K562 (cell line): Measurements from ENCODE around the gene COL4A2. TPM values are rescaled to one million over a fixed set of nuclear protein-coding genes. Genes with fewer than 3 reads are reported as not detected.
A peak's percentile ranks its signal among the peaks of the same experiment; 100 is the strongest.

Experiments
- ATAC-seq: fragments of 200-7000 bp; cut with Tn5 transposase; 3 replicates; pipeline ENCODE4 v1.9.1; 2020; ENCODE audit warnings: moderate library complexity
- BruUV-seq: library from RNA; stranded (reverse); fragments of 400-500 nt; replicated peaks from 2 replicates; lab custom pipeline; 2021; lab: Mats Ljungman, UMichigan
- CTCF ChIA-PET: fragments of 300-600 bp; formaldehyde crosslinking; extraction: SDS; loops from one replicate; lab custom pipeline; 2021; ENCODE audit warnings: low intra/inter-chr PET ratio; lab: Yijun Ruan, JAX
- POLR2A ChIA-PET: fragments of 300-600, 350-650 bp; sonication (Branson Sonifier 250); formaldehyde crosslinking; extraction: SDS; loops from one replicate; lab custom pipeline; 2021; ENCODE audit warnings: antibody characterized with exemption, inconsistent platforms; lab: Yijun Ruan, JAX
- DNase-seq, 4 experiments: peaks; one replicate each; pipeline versions ENCODE4 v3.0.0 to v3.0.0-alpha.2; 2011 to 2018; ENCODE audit warnings: low spot score in 3 of 4, mixed read lengths in 3 of 4; ENCODE audit errors: extremely low read depth in 1 of 4
- FAIRE-seq: peaks from 2 replicates; lab custom pipeline; 2011; peaks lifted over from hg19 to GRCh38; lab: Jason Lieb, UNC
- H2AFZ ChIP-seq: 2 replicates; pipeline ENCODE4 v1.6.0; 2011; ENCODE audit warnings: low read depth, low read length, control low read depth, inconsistent platforms
- H3K27ac ChIP-seq: fragments of 200-600 bp; 3 replicates; pipeline ENCODE4 v1.8.0; 2011; ENCODE audit warnings: low read depth, mild to moderate bottlenecking, control low read depth, inconsistent platforms, low read length, moderate library complexity, mixed read lengths; ENCODE audit errors: extremely low read depth
- H3K27me3 ChIP-seq, 2 experiments: fragments of 300-600 bp in 1 of 2; 2 replicates in 1 of 2; 3 replicates in 1 of 2; pipeline versions ENCODE4 v1.6.0 to v1.8.0; 2011; ENCODE audit warnings: inconsistent platforms in 2 of 2, low read length in 2 of 2, mild to moderate bottlenecking in 1 of 2, mixed read lengths in 1 of 2, moderate library complexity in 1 of 2; ENCODE audit not compliant: control insufficient read depth in 2 of 2, insufficient read depth in 2 of 2
- H3K36me3 ChIP-seq: fragments of 300-600 bp; 3 replicates; pipeline ENCODE4 v1.8.0; 2011; ENCODE audit warnings: mild to moderate bottlenecking, low read length, inconsistent platforms; ENCODE audit not compliant: control insufficient read depth, insufficient read depth
- H3K4me1 ChIP-seq, 2 experiments: fragments of 200-600 bp in 1 of 2; replicated peaks in 1 of 2; 2 replicates in 1 of 2; 3 replicates in 1 of 2; pipeline versions ENCODE4 v1.5.1 to v1.8.0; 2011; ENCODE audit warnings: inconsistent platforms in 2 of 2, low read length in 2 of 2, mild to moderate bottlenecking in 1 of 2, mixed read lengths in 1 of 2, moderate library complexity in 1 of 2; ENCODE audit not compliant: control insufficient read depth in 2 of 2, insufficient read depth in 2 of 2
- H3K4me2 ChIP-seq: 2 replicates; pipeline ENCODE4 v1.6.1; 2011; ENCODE audit warnings: low read length, control low read depth, inconsistent platforms, mixed read lengths; ENCODE audit not compliant: insufficient read depth
- H3K4me3 ChIP-seq: fragments of 200-600 bp; sonication (generic), shearing (Covaris generic); 2 replicates; pipeline ENCODE4 v1.5.1; 2016; ENCODE audit warnings: control low read depth, inconsistent platforms
- H3K79me2 ChIP-seq: fragments of 200-600 bp; 3 replicates; pipeline ENCODE4 v1.8.0; 2011; ENCODE audit warnings: low read length, inconsistent platforms; ENCODE audit not compliant: control insufficient read depth, insufficient read depth
- H3K9ac ChIP-seq, 2 experiments: 2 replicates each; pipeline versions ENCODE4 v1.6.0 to v1.6.1; 2011; ENCODE audit warnings: low read depth in 2 of 2, low read length in 2 of 2, control low read depth in 1 of 2, inconsistent platforms in 1 of 2, mild to moderate bottlenecking in 1 of 2, mixed read lengths in 1 of 2; ENCODE audit not compliant: insufficient read depth in 1 of 2
- H3K9me1 ChIP-seq: one replicate; pipeline ENCODE4 v1.6.0; 2011; ENCODE audit warnings: inconsistent platforms, mild to moderate bottlenecking, low read length, moderate library complexity; ENCODE audit not compliant: control insufficient read depth, insufficient read depth
- H3K9me3 ChIP-seq: replicated peaks from 2 replicates; pipeline ENCODE4 v1.5.1; 2011; ENCODE audit warnings: low read depth, low read length, inconsistent platforms; ENCODE audit not compliant: control insufficient read depth, insufficient read depth
- H4K20me1 ChIP-seq: replicated peaks from 2 replicates; pipeline ENCODE4 v1.6.1; 2011; ENCODE audit warnings: low read length, inconsistent platforms, mixed read lengths; ENCODE audit not compliant: control insufficient read depth, insufficient read depth
- CEBPG ChIP-seq, 3 experiments: fragments of 200-800 bp in 1 of 3; sonication (Bioruptor generic) in 1 of 3; sonication (generic) in 1 of 3; formaldehyde crosslinking in 1 of 3; IDR thresholded peaks in 2 of 3; conservative IDR thresholded peaks in 1 of 3; 2 replicates each; pipeline versions ENCODE4 v1.6.1 to v1.8.0; 2016 to 2022; ENCODE audit warnings: missing compliant biosample characterization in 2 of 3, missing genetic modification characterization in 2 of 3, mild to moderate bottlenecking in 1 of 3, missing genetic modification reagents in 1 of 3
- DDX20 ChIP-seq: fragments of 450-650 bp; IDR thresholded peaks from 2 replicates; pipeline ENCODE4 v1.6.1; 2016; ENCODE audit warnings: missing genetic modification characterization, low read depth, mild to moderate bottlenecking, missing compliant biosample characterization, moderate library complexity
- EP300 ChIP-seq: IDR thresholded peaks from 2 replicates; pipeline ENCODE4 v1.6.1; 2012; ENCODE audit warnings: low read length, improper control_type of control experiment
- MIER1 ChIP-seq: fragments of 450-650 bp; IDR thresholded peaks from 2 replicates; pipeline ENCODE4 v1.6.1; 2016; ENCODE audit warnings: antibody characterized with exemption, mild to moderate bottlenecking, low read depth
- SFPQ ChIP-seq: fragments of 200-400 bp; formaldehyde crosslinking; IDR thresholded peaks from 2 replicates; pipeline ENCODE4 v1.6.1; 2017; ENCODE audit warnings: mild to moderate bottlenecking, low read depth, low read length, moderate library complexity
- TAL1 ChIP-seq: fragments of 450-650 bp; IDR thresholded peaks from 2 replicates; pipeline ENCODE4 v1.6.1; 2016; ENCODE audit warnings: mild to moderate bottlenecking
- ZBTB17 ChIP-seq: fragments of 450-650 bp; formaldehyde crosslinking; IDR thresholded peaks from 2 replicates; pipeline ENCODE4 v1.4.0; 2020; ENCODE audit warnings: mild to moderate bottlenecking
- WGBS: fragments of 100-300 bp; shearing (Covaris generic); methylation state at CpG from one replicate; pipeline ENCODE4 v1.1.6; 2016; ENCODE audit warnings: low coverage, mixed read lengths; ENCODE audit not compliant: insufficient coverage; ENCODE audit errors: missing lambda C conversion rate; 5-methylcytosine and 5-hydroxymethylcytosine counted together
- in situ Hi-C: fragments of 300-500 bp; cut with MboI; formaldehyde crosslinking; loops from 4 replicates; pipeline ENCODE4 v1.15.0; 2018; ENCODE audit warnings: inconsistent platforms, mixed read lengths
- intact Hi-C: fragments of 100-400 bp; cut with micrococcal nuclease; formaldehyde crosslinking; loops from 2 replicates; pipeline ENCODE4 v1.14.2; 2022
- polyA plus RNA-seq, 8 experiments: library from polyadenylated mRNA; depleted of rRNA in 4 of 8; stranded (reverse) in 5 of 8; unstranded in 3 of 8; fragments of >200 nt; fragmentation: Nextera tagmentation in 2 of 8; fragmentation: Illumina TruSeq in 1 of 8; extraction: Ambion mirVana in 2 of 8; extraction: Trizol in 1 of 8; gene quantifications; 2 replicates each; pipeline versions ENCODE4 v1.2.1 to v1.2.3, GENCODE V29; 2011 to 2014; ENCODE audit warnings: inconsistent platforms in 1 of 8, missing spikeins in 1 of 8
- total RNA-seq, 7 experiments: library from RNA; depleted of rRNA in 6 of 7; stranded (reverse); fragments of >200 nt in 6 of 7; fragmentation: Illumina TruSeq in 2 of 7; extraction: Trizol in 2 of 7; gene quantifications; 2 replicates each; pipeline versions ENCODE4 v1.2.1 to v1.2.3, GENCODE V29; 2011 to 2021; ENCODE audit warnings: low replicate concordance in 1 of 7

COL4A2 gene
- total and polyA plus RNA-seq, 9 of the 15 experiments (the other 6 are each of a cell fraction or from before 2014, with no cell fraction given), result 0.13 to 15.2 (median 8.1) TPM

GRCh38 chr13:110440946-110441731 lies 134.1 kb downstream of the COL4A2 start:
- H3K4me2 ChIP-seq, result no peak overlapping the region
- BruUV-seq, result no TSS peak
- ChIA-PET CTCF (no interaction called here), POLR2A (no interaction called here)
- TF ChIP-seq DDX20 (tag) (no peak), MIER1 (no peak)
- no peak overlapping the region for H3K4me3 ChIP-seq
- 2% methylated on average over 17 of the region's 17 CpGs for WGBS
- no peak overlapping the region for H3K27ac ChIP-seq
- no peaks in the 10 kb centered on the region for H3K9me1 ChIP-seq
- FAIRE-seq (no peak), ATAC-seq (no peak), DNase-seq (no peak)
- intact Hi-C loops (no loop called here), in situ Hi-C loops (no loop called here)
- peaks cover 34 to 66% of the 10 kb centered on the region in 2 experiments for H3K27me3 ChIP-seq
- H3K36me3 ChIP-seq, result no peaks in the 10 kb centered on the region
- H3K9ac ChIP-seq, result no peak overlapping the region
- peaks cover 0 to 6% of the 10 kb centered on the region in 2 experiments; a peak in 1 of 5 replicates for H3K4me1 ChIP-seq
- H3K79me2 ChIP-seq, result no peaks in the 10 kb centered on the region
- H4K20me1 ChIP-seq, result no peaks in the 10 kb centered on the region
- H2AFZ ChIP-seq, result no peak overlapping the region
- H3K9me3 ChIP-seq, result no peaks in the 10 kb centered on the region

GRCh38 chr13:110442930-110443621 lies 136.0 kb downstream of the COL4A2 start:
- intact Hi-C loops, result no loop called here
- no peaks in the 10 kb centered on the region for H3K9me3 ChIP-seq
- CTCF ChIA-PET, result interaction anchor here (1.2 kb wide), 1 partner anchor 220 kb away, joined by 3 read pairs; no protein-coding TSS in a partner anchor
- FAIRE-seq, result no peak
- no peak overlapping the region for H3K4me2 ChIP-seq
- H3K4me3 ChIP-seq, result no peak overlapping the region
- H4K20me1 ChIP-seq, result no peaks in the 10 kb centered on the region
- H3K9ac ChIP-seq, result no peak overlapping the region
- H3K9me1 ChIP-seq, result no peaks in the 10 kb centered on the region
- peaks cover 0 to 3% of the 10 kb centered on the region in 2 experiments; a peak in 1 of 5 replicates for H3K4me1 ChIP-seq
- DNase-seq, result no peak
- no TSS peak for BruUV-seq
- no peak overlapping the region for H3K27ac ChIP-seq
- H2AFZ ChIP-seq, result no peak overlapping the region
- in situ Hi-C loops, result no loop called here
- WGBS, result 0% methylated on average over 9 of the region's 10 CpGs
- H3K79me2 ChIP-seq, result no peaks in the 10 kb centered on the region
- H3K27me3 ChIP-seq, result peaks cover 36 to 64% of the 10 kb centered on the region in 2 experiments
- POLR2A ChIA-PET, result no interaction called here
- ATAC-seq, result no peak
- no peak for TF ChIP-seq CEBPG (CRISPR knock-in tag; IDR thresholded peaks at IDR 0.05)
- TF ChIP-seq CEBPG (tag; conservative IDR thresholded peaks at IDR 0.05 in 1 of 2, IDR thresholded peaks at IDR 0.05 in 1 of 2), result 0 out of 4 replicates have a peak, but pooled peaks of 1 of the 2 experiments have one; percentile 37
- no peak for TF ChIP-seq TAL1
- no peak for TF ChIP-seq SFPQ
- TF ChIP-seq EP300, result no peak
- no peak for TF ChIP-seq ZBTB17 (CRISPR knock-in tag)
- no peaks in the 10 kb centered on the region for H3K36me3 ChIP-seq
